ENCODE measurements around the gene GEMIN2. TPM values are rescaled to one million over a fixed set of nuclear protein-coding genes. Genes with fewer than 3 reads are reported as not detected.
"Not testable (repeated sequence)": the region's sequence is repeated elsewhere in the genome, so short reads cannot be mapped to it uniquely, and the experiment has no call there.

Gene GEMIN2, protein sequence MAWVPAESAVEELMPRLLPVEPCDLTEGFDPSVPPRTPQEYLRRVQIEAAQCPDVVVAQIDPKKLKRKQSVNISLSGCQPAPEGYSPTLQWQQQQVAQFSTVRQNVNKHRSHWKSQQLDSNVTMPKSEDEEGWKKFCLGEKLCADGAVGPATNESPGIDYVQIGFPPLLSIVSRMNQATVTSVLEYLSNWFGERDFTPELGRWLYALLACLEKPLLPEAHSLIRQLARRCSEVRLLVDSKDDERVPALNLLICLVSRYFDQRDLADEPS
- total RNA-seq: 10 to 100 TPM; 25.4 to 26.7 TPM

DNA sequence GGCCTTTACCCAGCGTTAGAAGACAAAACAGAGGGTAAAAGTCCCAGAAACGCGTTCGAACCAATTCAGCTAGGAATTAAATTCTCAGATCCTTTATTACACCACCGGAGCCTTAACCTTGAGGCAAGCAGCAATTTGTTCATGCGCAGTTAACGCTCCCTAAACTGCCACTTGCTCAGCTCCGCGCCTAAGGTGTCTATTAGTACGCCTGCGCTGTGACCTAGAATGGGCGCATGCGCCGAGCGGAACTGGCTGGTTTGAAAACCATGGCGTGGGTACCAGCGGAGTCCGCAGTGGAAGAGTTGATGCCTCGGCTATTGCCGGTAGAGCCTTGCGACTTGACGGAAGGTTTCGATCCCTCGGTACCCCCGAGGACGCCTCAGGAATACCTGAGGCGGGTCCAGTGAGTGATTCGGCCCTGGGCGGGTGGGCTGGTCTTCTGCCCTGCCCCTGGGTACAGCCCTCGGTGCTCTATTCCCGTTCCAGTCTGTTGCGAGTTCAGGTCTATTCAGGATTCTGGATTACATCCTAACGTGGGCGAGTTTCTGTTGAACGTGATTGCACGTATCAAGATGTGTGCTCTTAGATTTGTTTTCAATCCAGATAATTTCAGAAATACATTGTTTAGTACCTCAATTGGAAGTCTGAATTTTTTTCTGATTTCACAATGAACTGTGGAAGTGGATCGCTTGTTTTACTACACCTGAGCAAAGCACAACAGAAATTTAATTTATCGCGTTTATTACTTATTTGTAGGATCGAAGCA, at the start of gene GEMIN2:
Gene GEMIN2, plus strand, starts transcription at position 251 of the 766 bp plus-strand sequence. Its CDS starts 16 bp downstream, at position 267.
- peak; percentile 96 for DNase-seq
- H3K27ac Mint-ChIP-seq: peak within 1 kb of the TSS; percentile 92
- no peaks in the 10 kb centered on the region for H3K9me3 Mint-ChIP-seq (ENCODE audit: insufficient read depth)
- peaks cover 2% of the 10 kb centered on the region for H3K27me3 Mint-ChIP-seq (ENCODE audit: low read depth)
- peak within 1 kb of the TSS; percentile 95 for H3K4me3 Mint-ChIP-seq
- ChIA-PET POLR2A (interaction anchor here (0.6 to 3.2 kb wide), 16 partner anchors 8 to 317 kb away, joined by 3 to 37 read pairs (median 4); partner anchors contain the start of genes PNN, SEC23A and TRAPPC6B), CTCF (interaction anchor here (0.7 to 2.8 kb wide), 13 partner anchors 10 to 312 kb away, joined by 3 to 15 read pairs (median 4); partner anchors contain the start of genes SEC23A and TRAPPC6B)
- peak; percentile 99 for ATAC-seq
- H3K4me1 Mint-ChIP-seq (ENCODE audit: low read depth): peaks cover 35% of the 10 kb centered on the region
- peaks cover 24% of the 10 kb centered on the region for H3K36me3 Mint-ChIP-seq (ENCODE audit: low read depth)

DNA sequence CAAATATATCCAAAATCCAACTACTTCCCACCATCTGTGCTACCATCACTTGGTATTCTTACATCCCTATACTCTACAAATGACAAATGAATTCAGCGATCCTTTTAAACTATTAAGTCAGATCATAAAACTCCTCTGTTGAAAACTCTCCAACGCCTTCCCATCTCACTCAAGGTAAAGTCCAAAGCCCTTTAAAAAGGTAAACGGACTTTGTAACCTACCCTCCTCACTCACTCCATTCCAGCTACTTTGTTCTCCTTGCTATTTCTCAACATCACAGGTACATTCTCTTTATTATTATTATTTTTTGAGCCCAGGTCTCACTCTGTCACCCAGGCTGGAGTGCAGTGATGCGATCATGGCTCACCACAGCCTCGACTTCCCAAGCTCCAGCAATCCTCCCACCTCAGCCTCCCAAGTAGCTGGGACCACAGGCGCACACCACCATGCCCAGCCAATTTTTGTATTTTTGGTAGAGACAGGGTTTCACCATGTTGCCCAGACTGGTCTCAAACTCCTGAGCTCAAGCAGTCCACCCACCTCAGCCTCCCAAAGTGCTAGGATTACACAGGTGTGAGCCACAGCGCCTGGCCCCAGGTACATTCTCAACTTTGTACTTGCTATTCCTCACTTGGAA, 44.8 kb upstream of the GEMIN2 start:
- H3K4me3 Mint-ChIP-seq: not testable (repeated sequence)

DNA sequence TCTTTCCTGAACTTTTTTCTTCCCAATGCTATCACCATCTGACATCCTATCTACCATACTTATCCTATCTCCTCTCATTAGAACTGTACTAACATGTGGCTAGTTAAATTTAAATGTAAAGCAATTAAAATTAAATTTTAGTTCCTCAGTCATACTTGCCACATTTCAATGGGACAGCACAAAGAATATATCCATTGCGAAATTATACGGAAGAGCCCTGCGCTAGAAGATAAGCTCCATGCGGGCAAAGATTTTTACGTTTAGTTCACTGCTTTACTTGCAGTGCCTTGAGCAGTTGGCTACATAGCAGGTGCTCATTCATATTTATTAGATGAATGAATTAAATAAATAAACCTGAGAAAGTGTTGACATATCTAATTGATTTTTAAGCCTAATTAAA, 44.2 kb upstream of the GEMIN2 start:
- ChIA-PET POLR2A (no interaction called here), CTCF (interaction anchor here (1.3 kb wide), 1 partner anchor 12 kb away, joined by 3 read pairs; no protein-coding TSS in a partner anchor)
- no peak for ATAC-seq
- Mint-ChIP-seq H3K27ac (no peak overlapping the region), H3K36me3 (ENCODE audit: low read depth) (peaks cover 44% of the 10 kb centered on the region), H3K27me3 (ENCODE audit: low read depth) (no peaks in the 10 kb centered on the region), H3K4me1 (ENCODE audit: low read depth) (no peaks in the 10 kb centered on the region), H3K4me3 (no peak overlapping the region), H3K9me3 (ENCODE audit: insufficient read depth) (no peaks in the 10 kb centered on the region)
- no peak for DNase-seq

More for the DNA sequence above, 44.8 kb upstream of the GEMIN2 start:
- H3K9me3 Mint-ChIP-seq (ENCODE audit: insufficient read depth); POLR2A ChIA-PET; CTCF ChIA-PET; H3K4me1 Mint-ChIP-seq (ENCODE audit: low read depth); H3K27me3 Mint-ChIP-seq (ENCODE audit: low read depth); H3K27ac Mint-ChIP-seq; DNase-seq; ATAC-seq: not testable (repeated sequence)
- peaks cover 45% of the 10 kb centered on the region for H3K36me3 Mint-ChIP-seq (ENCODE audit: low read depth)

DNA sequence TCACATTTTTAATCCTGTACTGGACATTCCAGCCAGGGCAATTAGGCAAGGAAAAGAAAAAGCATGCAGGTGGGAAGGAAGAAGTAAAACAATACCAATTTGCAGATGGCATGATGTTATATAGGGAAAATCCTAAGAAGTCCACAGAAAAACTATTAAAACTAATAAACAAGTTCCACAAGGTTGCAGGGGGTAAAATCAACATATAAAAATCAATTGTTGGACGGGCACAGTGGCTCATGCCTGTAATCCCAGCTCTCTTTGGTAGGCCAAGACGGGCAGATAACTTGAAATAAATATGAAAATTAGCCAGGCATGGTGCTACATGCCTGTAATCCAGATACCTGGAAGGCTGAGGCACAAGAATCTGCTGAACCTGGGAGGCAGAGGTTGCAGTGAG, 43.0 kb upstream of the GEMIN2 start:
- ChIA-PET POLR2A (no interaction called here), CTCF (interaction anchor here (1.3 kb wide), 1 partner anchor 10 kb away, joined by 3 read pairs; no protein-coding TSS in a partner anchor)
- Mint-ChIP-seq H3K27ac (no peak overlapping the region), H3K4me1 (ENCODE audit: low read depth) (no peaks in the 10 kb centered on the region), H3K27me3 (ENCODE audit: low read depth) (no peaks in the 10 kb centered on the region), H3K36me3 (ENCODE audit: low read depth) (peaks cover 44% of the 10 kb centered on the region), H3K4me3 (no peak overlapping the region), H3K9me3 (ENCODE audit: insufficient read depth) (no peaks in the 10 kb centered on the region)
- ATAC-seq (no peak), DNase-seq (no peak)

DNA sequence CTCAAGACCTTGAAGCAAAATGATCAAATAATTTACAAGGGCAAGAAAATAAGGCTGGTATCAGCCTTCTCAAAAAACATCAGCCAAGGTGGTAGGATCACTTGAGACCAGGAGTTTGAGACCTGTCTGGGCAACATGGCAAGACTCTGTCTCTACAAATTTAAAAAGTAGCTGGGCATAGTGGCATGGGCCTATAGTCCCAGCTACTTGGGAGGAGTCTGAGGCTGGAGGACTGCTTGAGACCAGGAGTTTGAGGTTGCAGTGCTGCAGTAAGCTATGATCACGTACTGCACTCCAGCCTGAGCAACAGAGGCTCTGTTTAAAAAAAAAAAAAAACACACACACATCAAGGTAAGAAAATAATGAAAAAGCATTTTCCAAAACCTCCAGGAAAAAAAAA, 33.2 kb upstream of the GEMIN2 start:
- ChIA-PET CTCF (interaction anchor here (0.7 to 1.2 kb wide), 3 partner anchors 10 to 65 kb away, joined by 3 read pairs; no protein-coding TSS in a partner anchor), POLR2A (interaction anchor here (0.6 kb wide), 1 partner anchor 16 kb away, joined by 3 read pairs; no protein-coding TSS in a partner anchor)
- H3K36me3 Mint-ChIP-seq (ENCODE audit: low read depth): peaks cover 51% of the 10 kb centered on the region
- ATAC-seq (no peak), DNase-seq (no peak)
- H3K27ac Mint-ChIP-seq: no peak overlapping the region
- no peaks in the 10 kb centered on the region for H3K27me3 Mint-ChIP-seq (ENCODE audit: low read depth)
- no peak overlapping the region for H3K4me3 Mint-ChIP-seq
- H3K4me1 Mint-ChIP-seq (ENCODE audit: low read depth): no peaks in the 10 kb centered on the region
- no peaks in the 10 kb centered on the region for H3K9me3 Mint-ChIP-seq (ENCODE audit: insufficient read depth)

DNA sequence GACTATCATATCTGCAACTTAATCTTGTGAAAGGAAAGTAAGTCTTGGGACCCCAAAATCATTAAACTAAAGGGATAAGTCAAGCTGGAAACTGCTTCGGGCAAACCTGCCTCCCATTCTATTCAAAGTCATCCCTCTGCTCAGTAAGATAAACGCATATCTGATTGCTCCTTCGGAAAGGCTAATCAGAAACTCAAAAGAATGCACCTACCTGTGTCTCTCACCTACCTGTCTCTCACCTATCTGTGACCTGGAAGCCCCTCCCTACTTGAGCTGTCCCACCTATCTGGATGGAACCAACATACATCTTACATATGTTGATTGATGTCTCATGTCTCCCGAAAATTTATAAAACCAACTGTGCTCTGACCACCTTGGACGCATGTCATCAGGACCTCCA, 31.0 kb upstream of the GEMIN2 start:
- Mint-ChIP-seq H3K4me3 (no peak overlapping the region), H3K9me3 (ENCODE audit: insufficient read depth) (no peaks in the 10 kb centered on the region), H3K36me3 (ENCODE audit: low read depth) (peaks cover 53% of the 10 kb centered on the region), H3K27me3 (ENCODE audit: low read depth) (no peaks in the 10 kb centered on the region), H3K4me1 (ENCODE audit: low read depth) (no peaks in the 10 kb centered on the region), H3K27ac (no peak overlapping the region)
- ChIA-PET POLR2A (no interaction called here), CTCF (interaction anchor here (1.1 kb wide), 1 partner anchor 31 kb away, joined by 3 read pairs; the partner anchor contains the start of gene GEMIN2)
- DNase-seq: no peak
- ATAC-seq: no peak

DNA sequence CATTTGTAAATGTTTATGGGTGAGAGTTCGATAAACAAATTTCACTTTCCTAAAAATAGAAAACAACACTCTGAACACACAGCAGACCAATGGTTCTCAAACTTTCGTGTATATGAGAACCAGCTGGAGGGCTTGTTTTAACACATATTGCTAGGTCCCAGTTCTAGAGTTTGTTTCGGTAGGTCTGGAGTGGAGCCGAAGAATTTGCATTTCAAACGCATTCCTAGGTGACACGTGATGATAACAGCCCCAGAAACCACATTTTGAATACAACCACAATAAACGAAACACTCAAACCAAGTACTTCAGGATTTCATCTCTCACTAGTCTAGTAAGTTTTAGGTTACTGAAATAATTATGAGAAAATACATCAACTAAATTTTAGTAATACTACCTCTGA, 28.2 kb upstream of the GEMIN2 start:
- no peaks in the 10 kb centered on the region for H3K9me3 Mint-ChIP-seq (ENCODE audit: insufficient read depth)
- ATAC-seq: no peak
- H3K27ac Mint-ChIP-seq: no peak overlapping the region
- no peaks in the 10 kb centered on the region for H3K27me3 Mint-ChIP-seq (ENCODE audit: low read depth)
- ChIA-PET POLR2A (no interaction called here), CTCF (interaction anchor here (0.6 to 1.3 kb wide), 2 partner anchors 67 to 84 kb away, joined by 3 read pairs; partner anchors contain the start of gene TRAPPC6B)
- no peak overlapping the region for H3K4me3 Mint-ChIP-seq
- DNase-seq: no peak
- no peaks in the 10 kb centered on the region for H3K4me1 Mint-ChIP-seq (ENCODE audit: low read depth)
- peaks cover 54% of the 10 kb centered on the region for H3K36me3 Mint-ChIP-seq (ENCODE audit: low read depth)

DNA sequence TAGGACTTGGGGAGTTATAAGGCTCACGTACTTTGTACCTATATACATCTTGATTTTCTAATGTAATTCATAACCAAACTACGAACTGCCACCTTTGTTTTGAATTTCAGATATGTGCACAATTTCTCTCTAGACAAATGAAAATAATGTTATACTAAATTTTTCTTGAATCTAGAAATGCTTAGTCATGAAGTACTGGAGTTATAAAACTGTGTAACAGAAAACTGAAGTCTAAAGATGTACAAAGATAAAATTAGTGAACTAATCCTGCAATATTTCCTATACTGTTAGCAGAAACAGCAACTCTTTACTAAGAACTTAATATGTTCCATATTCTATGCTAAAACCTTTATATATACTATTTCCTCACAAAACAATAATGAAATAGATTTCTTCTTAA, 26.6 kb upstream of the GEMIN2 start:
- peaks cover 8% of the 10 kb centered on the region for H3K4me1 Mint-ChIP-seq (ENCODE audit: low read depth)
- DNase-seq (no peak), ATAC-seq (no peak)
- no peaks in the 10 kb centered on the region for H3K9me3 Mint-ChIP-seq (ENCODE audit: insufficient read depth)
- H3K4me3 Mint-ChIP-seq: no peak overlapping the region
- ChIA-PET CTCF (no interaction called here), POLR2A (no interaction called here)
- H3K36me3 Mint-ChIP-seq (ENCODE audit: low read depth): peaks cover 58% of the 10 kb centered on the region
- H3K27ac Mint-ChIP-seq: no peak overlapping the region
- H3K27me3 Mint-ChIP-seq (ENCODE audit: low read depth): no peaks in the 10 kb centered on the region

DNA sequence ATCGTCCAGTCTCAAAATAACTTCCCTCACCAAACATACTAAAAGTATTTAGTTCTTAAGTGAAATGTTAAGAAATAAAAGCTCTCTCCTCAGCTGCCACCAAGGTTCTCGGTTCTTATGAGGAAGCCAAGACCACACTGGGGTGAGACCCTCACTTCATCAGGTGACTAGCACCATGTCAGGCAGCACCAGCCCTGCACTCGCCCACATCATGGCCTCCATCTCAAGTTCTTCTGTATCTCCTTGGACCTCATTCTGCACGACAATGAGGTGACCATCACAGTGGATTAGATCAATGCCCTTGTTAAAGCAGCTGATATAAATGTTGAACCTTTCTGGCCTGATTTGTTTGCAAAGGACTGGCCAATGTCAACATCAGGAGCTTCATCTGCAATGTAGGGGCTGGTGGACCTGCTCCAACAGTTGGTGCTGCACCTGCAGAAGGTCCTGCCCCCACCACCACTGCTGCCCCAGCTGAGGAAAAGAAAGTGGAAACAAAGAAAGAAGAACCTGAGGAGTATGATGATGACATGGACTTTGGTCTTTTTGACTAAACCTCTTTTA, 23.5 kb upstream of the GEMIN2 start:
- H3K4me1 Mint-ChIP-seq (ENCODE audit: low read depth): peaks cover 12% of the 10 kb centered on the region
- ChIA-PET CTCF (no interaction called here), POLR2A (interaction anchor here (0.5 kb wide), 1 partner anchor 11 kb away, joined by 3 read pairs; no protein-coding TSS in a partner anchor)
- no peaks in the 10 kb centered on the region for H3K27me3 Mint-ChIP-seq (ENCODE audit: low read depth)
- no peak overlapping the region for H3K4me3 Mint-ChIP-seq
- no peaks in the 10 kb centered on the region for H3K9me3 Mint-ChIP-seq (ENCODE audit: insufficient read depth)
- H3K36me3 Mint-ChIP-seq (ENCODE audit: low read depth): peaks cover 52% of the 10 kb centered on the region
- ATAC-seq: no peak
- DNase-seq: no peak
- H3K27ac Mint-ChIP-seq: no peak overlapping the region

DNA sequence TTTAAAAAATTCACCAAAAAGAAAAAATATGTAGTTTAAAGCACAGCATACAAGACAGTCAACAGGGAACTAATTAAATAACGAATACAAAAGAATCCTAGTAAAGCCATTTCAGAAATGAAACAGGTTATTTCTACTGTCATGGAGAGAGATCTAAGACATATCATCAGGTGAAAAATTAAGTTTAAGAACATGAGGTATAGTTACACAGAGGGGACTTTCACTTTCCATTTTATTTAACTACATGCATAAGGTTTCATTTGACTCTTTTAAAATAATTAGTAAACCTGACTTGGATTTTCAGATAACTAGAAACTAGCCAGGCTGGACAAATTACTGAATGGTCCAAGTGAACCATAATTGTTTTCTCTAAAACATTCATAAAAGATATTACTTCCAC, 22.4 kb upstream of the GEMIN2 start:
- POLR2A ChIA-PET: no interaction called here
- CTCF ChIA-PET: no interaction called here
- Mint-ChIP-seq H3K27me3 (ENCODE audit: low read depth) (no peaks in the 10 kb centered on the region), H3K27ac (no peak overlapping the region), H3K4me1 (ENCODE audit: low read depth) (peaks cover 12% of the 10 kb centered on the region), H3K9me3 (ENCODE audit: insufficient read depth) (no peaks in the 10 kb centered on the region), H3K4me3 (no peak overlapping the region), H3K36me3 (ENCODE audit: low read depth) (peaks cover 46% of the 10 kb centered on the region)
- ATAC-seq: no peak
- DNase-seq: no peak

DNA sequence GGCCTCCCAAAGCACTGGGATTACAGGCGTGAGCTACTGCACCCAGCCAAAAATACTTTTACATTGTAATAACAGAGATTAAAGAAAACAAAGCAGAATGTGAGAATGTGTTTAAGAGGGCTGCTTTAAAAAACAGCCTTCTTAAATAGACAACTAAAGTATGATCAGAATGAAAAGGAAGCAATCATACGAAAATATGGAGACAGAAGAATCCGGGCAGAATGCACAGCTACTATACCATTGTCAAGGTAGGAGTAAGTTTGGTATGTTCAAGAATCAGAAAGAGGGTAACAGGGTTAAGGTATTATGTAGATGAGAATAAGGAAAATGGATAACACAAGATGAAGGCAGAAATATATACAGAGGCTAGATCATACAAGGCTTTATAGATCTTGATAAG, 19.6 kb upstream of the GEMIN2 start:
- no peak for ATAC-seq
- H3K9me3 Mint-ChIP-seq (ENCODE audit: insufficient read depth): no peaks in the 10 kb centered on the region
- H3K36me3 Mint-ChIP-seq (ENCODE audit: low read depth): peaks cover 45% of the 10 kb centered on the region
- H3K4me3 Mint-ChIP-seq: no peak overlapping the region
- H3K4me1 Mint-ChIP-seq (ENCODE audit: low read depth): peaks cover 26% of the 10 kb centered on the region
- ChIA-PET POLR2A (no interaction called here), CTCF (interaction anchor here (1.4 to 1.6 kb wide), 2 partner anchors 13 to 332 kb away, joined by 3 to 4 read pairs; no protein-coding TSS in a partner anchor)
- DNase-seq: no peak
- no peaks in the 10 kb centered on the region for H3K27me3 Mint-ChIP-seq (ENCODE audit: low read depth)
- no peak overlapping the region for H3K27ac Mint-ChIP-seq
